Panc1 (cell line): ENCODE measurements around the gene DIP2C.

Source experiments
- CTCF ChIP-seq: fragments of 450-650 bp; IDR thresholded peaks from 2 replicates; pipeline ENCODE4 v1.5.1; 2017; ENCODE audit warnings: mild to moderate bottlenecking
- POLR2AphosphoS5 ChIP-seq: IDR thresholded peaks from 2 replicates; pipeline ENCODE4 v1.6.1; 2012; ENCODE audit warnings: mild to moderate bottlenecking, low read depth, low read length, moderate library complexity
- REST ChIP-seq, 2 experiments: IDR thresholded peaks; 2 replicates each; pipeline ENCODE4 v1.6.1; 2011 to 2012; ENCODE audit warnings: low read depth in 2 of 2, control low read depth in 1 of 2, low read length in 1 of 2, mild to moderate bottlenecking in 1 of 2, moderate library complexity in 1 of 2; ENCODE audit not compliant: insufficient read depth in 1 of 2
- SIN3A ChIP-seq: IDR thresholded peaks from 2 replicates; pipeline ENCODE4 v1.6.1; 2012; ENCODE audit warnings: low read depth, mild to moderate bottlenecking, low read length, moderate library complexity, borderline replicate concordance; ENCODE audit not compliant: insufficient read depth
- TCF7L2 ChIP-seq: IDR thresholded peaks from 2 replicates; pipeline ENCODE4 v1.6.1; 2011; ENCODE audit warnings: mild to moderate bottlenecking, low read depth, low read length, inconsistent platforms

GRCh38 chr10:707456-707855 is 18.0 kb upstream of the DIP2C start:
- TF ChIP-seq POLR2AphosphoS5 (no peak), SIN3A (no peak), CTCF (no peak), REST (IDR thresholded peaks at IDR 0.05; ENCODE audit: insufficient read depth in 1 of 2, low read depth in 2 of 2, low read length in 1 of 2) (no peak), TCF7L2 (no peak)
